ENCODE data around the gene CCND1.

- TF ChIP-seq POLR2A (IDR thresholded peaks at IDR 0.05; ENCODE audit: low read depth) (no peak), POLR2AphosphoS5 (IDR thresholded peaks at IDR 0.05) (no peak)
Observed at GRCh38 chr11:69657911-69658625, 17.1 kb downstream of the CCND1 start.
